Cerebellar nuclear complex (tissue), 1 donor: ENCODE results near the gene RNU1-4.
"Not testable (repeated sequence)": the region's sequence is repeated elsewhere in the genome, so short reads cannot be mapped to it uniquely, and the experiment has no call there.

Experiments
- DNase-seq, 2 experiments: peaks; one replicate each; lab custom pipeline; 2025; lab: John Stamatoyannopoulos, UW

The RNU1-4 gene

GRCh38 chr1:16740047-16740964 lies at the start of gene RNU1-4:
Gene RNU1-4 (plus strand): TSS chr1:16740516.
- DNase-seq, result not testable (repeated sequence)

- not testable (repeated sequence) for DNase-seq
Observed at GRCh38 chr1:16690971-16691682, 49.2 kb upstream of the RNU1-4 start.

GRCh38 chr1:16692283-16692682 lies 48.0 kb upstream of the RNU1-4 start:
- not testable (repeated sequence) for DNase-seq

- DNase-seq, result not testable (repeated sequence)
Observed at GRCh38 chr1:16692717-16693448, 47.4 kb upstream of the RNU1-4 start.

GRCh38 chr1:16693449-16694307 lies 46.6 kb upstream of the RNU1-4 start:
- not testable (repeated sequence) for DNase-seq

GRCh38 chr1:16694308-16694702 lies 46.0 kb upstream of the RNU1-4 start:
- DNase-seq, result not testable (repeated sequence)

- not testable (repeated sequence) for DNase-seq
Observed at GRCh38 chr1:16696507-16697150, 43.7 kb upstream of the RNU1-4 start.

- DNase-seq, result not testable (repeated sequence)
Observed at GRCh38 chr1:16697152-16697551, 43.2 kb upstream of the RNU1-4 start.

GRCh38 chr1:16699440-16699839 lies 40.9 kb upstream of the RNU1-4 start:
- DNase-seq, result not testable (repeated sequence)

GRCh38 chr1:16700138-16700895 lies 40.0 kb upstream of the RNU1-4 start:
- not testable (repeated sequence) for DNase-seq

- not testable (repeated sequence) for DNase-seq
Observed at GRCh38 chr1:16701189-16701588, 39.1 kb upstream of the RNU1-4 start.

- not testable (repeated sequence) for DNase-seq
Observed at GRCh38 chr1:16702280-16702679, 38.0 kb upstream of the RNU1-4 start.

GRCh38 chr1:16703141-16703540 lies 37.2 kb upstream of the RNU1-4 start:
- DNase-seq, result not testable (repeated sequence)

GRCh38 chr1:16703602-16704001 lies 36.7 kb upstream of the RNU1-4 start:
- not testable (repeated sequence) for DNase-seq

- not testable (repeated sequence) for DNase-seq
Observed at GRCh38 chr1:16704076-16704475, 36.2 kb upstream of the RNU1-4 start.

- not testable (repeated sequence) for DNase-seq
Observed at GRCh38 chr1:16704502-16705100, 35.7 kb upstream of the RNU1-4 start.

GRCh38 chr1:16706302-16706701 lies 34.0 kb upstream of the RNU1-4 start:
- not testable (repeated sequence) for DNase-seq

- not testable (repeated sequence) for DNase-seq
Observed at GRCh38 chr1:16707130-16708093, 32.9 kb upstream of the RNU1-4 start.
